Activated CD8-positive, alpha-beta memory T cell treated with anti-CD3 and anti-CD28 coated beads for 24 hours (primary cell): ENCODE results near the gene RER1.

ENCODE experiments used
- DNase-seq: peaks from one replicate; pipeline ENCODE4 v3.0.0-alpha.2; 2020

The RER1 gene

DNA sequence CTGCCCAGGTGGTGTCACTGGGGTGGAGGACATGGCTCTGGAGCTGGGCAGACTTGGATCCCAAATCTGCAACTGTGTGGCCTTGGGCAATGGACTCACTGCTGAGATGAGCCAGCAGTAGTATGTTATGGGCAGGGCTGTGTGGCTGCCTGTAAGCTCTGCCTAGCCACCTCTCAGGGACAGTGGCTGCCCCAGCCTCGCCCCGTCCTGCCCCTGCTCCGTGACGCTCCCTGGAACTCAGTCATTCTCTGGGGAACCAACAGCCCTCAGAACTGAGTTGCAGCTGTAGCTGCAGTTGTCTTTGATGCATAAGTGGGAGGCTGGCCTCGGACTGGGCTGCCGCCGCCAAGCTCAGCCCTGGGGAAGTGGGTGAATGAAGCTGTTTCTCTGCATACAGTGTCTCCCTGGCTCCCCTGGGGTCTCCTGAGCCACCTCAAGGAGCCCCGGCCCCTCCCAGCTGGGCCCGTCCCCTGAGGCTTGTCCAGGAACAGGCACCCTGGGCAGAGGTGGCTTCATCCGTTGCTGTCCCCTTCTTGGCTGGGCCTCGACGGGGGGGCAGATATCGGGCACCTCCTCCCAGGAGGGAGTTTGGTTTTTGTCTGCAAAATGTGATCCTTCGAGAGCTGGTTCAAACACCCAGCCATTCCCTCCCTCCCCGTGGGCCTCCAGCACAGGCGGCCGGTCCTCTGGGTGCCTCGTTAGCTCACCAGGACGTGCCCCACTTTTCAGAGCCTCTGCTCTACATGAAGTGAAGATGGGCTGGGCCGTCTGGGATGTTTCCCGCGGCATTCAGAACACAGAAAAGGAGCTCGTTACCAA lies 58.2 kb downstream of the RER1 start:
- DNase-seq = no peak

DNA sequence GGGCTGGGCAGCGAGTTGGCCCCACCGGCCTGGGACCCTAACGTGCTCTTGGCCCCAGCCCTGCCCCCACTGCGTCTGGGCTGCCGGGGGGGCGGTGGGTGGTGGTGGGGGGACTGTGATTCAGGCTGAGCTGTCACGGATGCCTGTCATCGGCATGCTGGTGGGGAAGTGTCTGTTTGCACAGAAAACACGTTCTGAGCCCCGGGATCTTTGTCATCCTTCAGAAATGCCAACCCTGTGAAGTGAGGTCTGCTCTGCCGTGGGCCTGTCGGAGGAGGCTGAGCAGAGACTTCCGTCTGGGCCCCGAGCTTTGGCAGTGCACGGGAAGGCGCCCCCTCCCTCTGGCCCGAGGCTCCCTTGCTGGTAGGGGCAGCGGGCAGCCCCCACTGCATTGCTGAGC lies 60.1 kb downstream of the RER1 start:
- DNase-seq = no peak

- DNase-seq = no peak
Measured at GRCh38 chr1:2452201-2452931, 60.7 kb downstream of the RER1 start.

GRCh38 chr1:2452932-2453315 lies 61.3 kb downstream of the RER1 start:
- no peak for DNase-seq

DNA sequence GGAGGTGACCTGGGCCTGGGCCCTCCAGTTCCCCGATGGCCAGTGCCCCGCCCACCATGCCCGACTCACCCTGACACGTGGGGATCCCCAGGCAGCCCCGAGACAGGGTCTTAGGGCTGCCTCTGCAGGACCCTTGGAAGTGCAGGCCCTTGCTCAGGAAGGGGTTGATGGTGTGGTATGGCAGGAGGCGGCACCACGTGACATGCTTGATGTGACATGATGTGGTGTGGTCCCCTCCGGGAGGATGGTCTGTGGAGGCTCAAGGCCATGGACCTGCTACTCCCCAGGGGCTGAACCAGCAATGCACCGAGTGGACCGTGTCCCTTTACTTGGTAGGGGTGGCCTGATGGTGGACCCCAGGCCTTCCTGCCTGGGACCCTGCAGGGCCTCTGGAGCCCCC lies 62.6 kb downstream of the RER1 start:
- DNase-seq = no peak
